NB4 (cell line): ENCODE data around the gene SLC25A1.

Experiments used
- DNase-seq: peaks from one replicate; pipeline ENCODE4 v3.0.0; 2010; ENCODE audit warnings: low read depth
- H3K4me3 ChIP-seq: one replicate; pipeline ENCODE4 v1.5.1; 2011; ENCODE audit warnings: mild to moderate bottlenecking, low read depth, low read length, moderate library complexity
- CTCF ChIP-seq: IDR thresholded peaks from one replicate; pipeline ENCODE4 v1.5.1; 2012; ENCODE audit warnings: low read depth, low read length
- MAX ChIP-seq: IDR thresholded peaks from 2 replicates; pipeline ENCODE4 v1.6.1; 2011; ENCODE audit warnings: low read depth, low read length
- MYC ChIP-seq: IDR thresholded peaks from 2 replicates; pipeline ENCODE4 v1.6.1; 2011; ENCODE audit warnings: low read depth, low read length
- POLR2A ChIP-seq: IDR thresholded peaks from 2 replicates; pipeline ENCODE4 v1.6.1; 2011; ENCODE audit warnings: mild to moderate bottlenecking; ENCODE audit not compliant: insufficient read length; ENCODE audit errors: extremely low read depth

The SLC25A1 gene

GRCh38 chr22:19132693-19133400, 45.7 kb downstream of the SLC25A1 start:
- no peak for DNase-seq
- no peak overlapping the region for H3K4me3 ChIP-seq
- TF ChIP-seq CTCF (no peak), MAX (no peak), POLR2A (no peak), MYC (no peak)

GRCh38 chr22:19132153-19132552, 46.4 kb downstream of the SLC25A1 start:
- no peak overlapping the region for H3K4me3 ChIP-seq
- no peak for DNase-seq
- TF ChIP-seq MAX (no peak), MYC (no peak), POLR2A (no peak), CTCF (no peak)

GRCh38 chr22:19131685-19132015, 46.9 kb downstream of the SLC25A1 start:
- H3K4me3 ChIP-seq, result no peak overlapping the region
- TF ChIP-seq MYC, result no peak
- TF ChIP-seq MAX, result no peak
- TF ChIP-seq CTCF, result no peak
- TF ChIP-seq POLR2A, result no peak
- no peak for DNase-seq

GRCh38 chr22:19130959-19131684, 47.4 kb downstream of the SLC25A1 start, which contains the start of gene TSSK2:
TSS of gene TSSK2 (plus strand) at chr22:19131308. CDS start at chr22:19131400, 92 bp downstream.
- no peak within 1 kb of the TSS for H3K4me3 ChIP-seq
- no peak for DNase-seq
- TF ChIP-seq CTCF, result no peak
- TF ChIP-seq POLR2A, result no peak
- TF ChIP-seq MAX, result no peak

GRCh38 chr22:19129871-19130270, 48.7 kb downstream of the SLC25A1 start:
- no peak overlapping the region for H3K4me3 ChIP-seq
- TF ChIP-seq MYC, result no peak
- no peak for TF ChIP-seq CTCF
- no peak for TF ChIP-seq MAX
- TF ChIP-seq POLR2A, result no peak
- no peak for DNase-seq
